Subcutaneous adipose tissue (tissue), 4 donors: Measurements from ENCODE around the gene RGCC. TPM values are rescaled to one million over a fixed set of nuclear protein-coding genes. Genes with fewer than 3 reads are reported as not detected.

ENCODE experiments used
- CTCF ChIP-seq: fragments of 450-650 bp; IDR thresholded peaks from one replicate; pipeline ENCODE4 v1.5.1; 2016; ENCODE audit warnings: low read depth, mild to moderate bottlenecking, control low read depth, antibody characterized with exemption, moderate library complexity
- total RNA-seq, 4 donors: library from RNA; depleted of rRNA; stranded (reverse); fragments of >200 nt; gene quantifications; one replicate each; pipeline ENCODE4 v1.1.0, GENCODE V29; 2016

The RGCC gene
- total RNA-seq, 4 donors from 2014 or later, result 105 to 259 (median 203) TPM

- no peak for TF ChIP-seq CTCF
Observed at GRCh38 chr13:41471785-41472184, 14.4 kb downstream of the RGCC start.

DNA sequence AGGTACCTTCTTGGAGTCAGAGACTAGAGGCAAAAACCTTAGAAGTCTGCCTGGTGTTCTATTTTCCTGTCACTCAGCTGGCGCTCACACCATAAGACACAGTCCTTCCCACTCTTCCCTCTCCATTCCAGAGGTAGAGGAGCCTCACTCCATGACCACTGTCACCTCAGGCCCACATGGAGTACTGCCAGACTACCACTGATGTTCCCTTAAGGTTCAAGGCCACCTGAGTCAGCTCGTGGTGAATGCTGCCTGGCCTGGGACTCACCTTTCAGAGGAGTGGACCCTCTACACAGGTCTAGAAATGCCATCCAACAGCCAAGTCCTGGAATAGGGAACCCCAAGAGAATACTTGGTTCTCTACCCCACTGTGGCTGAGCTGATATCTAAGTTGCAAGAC lies 29.9 kb downstream of the RGCC start:
- TF ChIP-seq CTCF, result no peak

DNA sequence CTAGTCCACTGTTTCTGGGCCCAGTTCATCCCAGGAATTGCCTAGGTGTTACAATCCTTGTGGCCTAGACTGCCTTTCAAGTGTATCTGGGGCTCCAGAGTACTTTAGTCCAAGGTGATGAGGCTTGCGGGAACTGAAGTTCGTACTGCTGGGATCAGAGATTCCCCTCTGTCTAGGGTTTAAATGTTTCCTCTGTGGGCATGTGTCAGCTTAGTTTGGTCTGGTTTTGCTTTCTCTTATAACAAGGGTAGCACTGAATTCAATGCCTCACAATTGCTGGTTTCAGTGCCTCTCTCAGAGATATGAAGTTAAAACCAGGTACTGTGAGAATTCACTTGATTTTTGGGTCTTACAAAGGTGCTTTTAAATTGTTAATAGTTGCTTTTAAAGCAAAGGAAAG lies 30.8 kb downstream of the RGCC start:
- no peak for TF ChIP-seq CTCF

- no peak for TF ChIP-seq CTCF
Observed at GRCh38 chr13:41490371-41491015, 33.1 kb downstream of the RGCC start.

DNA sequence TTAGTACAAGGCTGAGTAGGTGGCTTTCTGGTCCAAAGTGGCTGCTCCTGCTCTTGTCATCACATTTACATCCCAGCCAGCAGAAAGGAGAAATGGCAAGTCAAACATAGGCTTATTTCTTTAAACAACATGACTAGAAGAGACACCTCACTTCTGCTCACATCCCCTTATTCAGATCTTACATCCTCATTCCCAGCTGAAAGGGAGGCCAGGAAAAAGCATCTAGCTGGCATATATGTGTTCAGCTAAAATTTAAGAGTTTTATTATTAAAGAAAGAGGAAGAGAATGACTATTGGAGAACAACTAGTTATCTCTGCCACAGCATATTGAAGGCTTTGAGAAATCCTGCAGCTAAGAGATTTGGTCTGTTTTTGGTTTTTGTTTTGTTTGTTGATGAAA lies 34.1 kb downstream of the RGCC start:
- TF ChIP-seq CTCF, result no peak

GRCh38 chr13:41492432-41493260 lies 35.3 kb downstream of the RGCC start:
- TF ChIP-seq CTCF, result no peak

GRCh38 chr13:41494202-41494601 lies 36.9 kb downstream of the RGCC start:
- TF ChIP-seq CTCF, result no peak
